ENCODE measurements around the gene TCHHL1. TPM values are rescaled to one million over a fixed set of nuclear protein-coding genes. Genes with fewer than 3 reads are reported as not detected.
A peak's percentile ranks its signal among the peaks of the same experiment; 100 is the strongest.

TCHHL1 gene
- total and polyA plus RNA-seq, 9 of the 15 experiments (the other 6 are each of a cell fraction or from before 2014, with no cell fraction given) = not detected

- TF ChIP-seq ZNF436 (CRISPR knock-in tag; IDR thresholded peaks at IDR 0.05) (no peak), ATF1 (CRISPR knock-in tag; IDR thresholded peaks at IDR 0.05) (peak; percentile 58; the same call in 1 of the 2 replicates), ATF1 (tag; IDR thresholded peaks at IDR 0.05) (peak; percentile 96), RBFOX2 (IDR thresholded peaks at IDR 0.05; ENCODE audit: low read depth, low read length) (0 out of 2 replicates have a peak, but pooled peaks have one; percentile 18), RBBP5 (IDR thresholded peaks at IDR 0.05; ENCODE audit: borderline replicate concordance, insufficient read depth, low read length, poor library complexity, severe bottlenecking) (no peak), COPS2 (conservative IDR thresholded peaks at IDR 0.05) (no peak), DPF2 (IDR thresholded peaks at IDR 0.05) (0 out of 2 replicates have a peak, but pooled peaks have one; percentile 50), PML (IDR thresholded peaks at IDR 0.05; ENCODE audit: low read length) (no peak), NFE2L1 (tag; IDR thresholded peaks at IDR 0.05; ENCODE audit: borderline replicate concordance, low read depth) (no peak), MAZ (CRISPR knock-in tag; conservative IDR thresholded peaks at IDR 0.05 in 1 of 2, IDR thresholded peaks at IDR 0.05 in 1 of 2) (0 out of 4 replicates have a peak, but pooled peaks of 1 of the 2 experiments have one; percentile 27), MEIS2 (IDR thresholded peaks at IDR 0.05; ENCODE audit: partially characterized antibody) (peak; percentile 77), EP300 (IDR thresholded peaks at IDR 0.05; ENCODE audit: low read length) (0 out of 2 replicates have a peak, but pooled peaks have one; percentile 16), HDAC6 (IDR thresholded peaks at IDR 0.05; ENCODE audit: low read depth, low read length) (no peak), KLF10 (CRISPR knock-in tag; IDR thresholded peaks at IDR 0.05) (no peak), ZZZ3 (IDR thresholded peaks at IDR 0.05) (no peak), MBD2 (IDR thresholded peaks at IDR 0.05; ENCODE audit: borderline replicate concordance, low read depth) (no peak), ZNF639 (CRISPR knock-in tag; conservative IDR thresholded peaks at IDR 0.05 in 1 of 2, IDR thresholded peaks at IDR 0.05 in 1 of 2) (no peak)
- TF ChIP-seq, protein P1, sequence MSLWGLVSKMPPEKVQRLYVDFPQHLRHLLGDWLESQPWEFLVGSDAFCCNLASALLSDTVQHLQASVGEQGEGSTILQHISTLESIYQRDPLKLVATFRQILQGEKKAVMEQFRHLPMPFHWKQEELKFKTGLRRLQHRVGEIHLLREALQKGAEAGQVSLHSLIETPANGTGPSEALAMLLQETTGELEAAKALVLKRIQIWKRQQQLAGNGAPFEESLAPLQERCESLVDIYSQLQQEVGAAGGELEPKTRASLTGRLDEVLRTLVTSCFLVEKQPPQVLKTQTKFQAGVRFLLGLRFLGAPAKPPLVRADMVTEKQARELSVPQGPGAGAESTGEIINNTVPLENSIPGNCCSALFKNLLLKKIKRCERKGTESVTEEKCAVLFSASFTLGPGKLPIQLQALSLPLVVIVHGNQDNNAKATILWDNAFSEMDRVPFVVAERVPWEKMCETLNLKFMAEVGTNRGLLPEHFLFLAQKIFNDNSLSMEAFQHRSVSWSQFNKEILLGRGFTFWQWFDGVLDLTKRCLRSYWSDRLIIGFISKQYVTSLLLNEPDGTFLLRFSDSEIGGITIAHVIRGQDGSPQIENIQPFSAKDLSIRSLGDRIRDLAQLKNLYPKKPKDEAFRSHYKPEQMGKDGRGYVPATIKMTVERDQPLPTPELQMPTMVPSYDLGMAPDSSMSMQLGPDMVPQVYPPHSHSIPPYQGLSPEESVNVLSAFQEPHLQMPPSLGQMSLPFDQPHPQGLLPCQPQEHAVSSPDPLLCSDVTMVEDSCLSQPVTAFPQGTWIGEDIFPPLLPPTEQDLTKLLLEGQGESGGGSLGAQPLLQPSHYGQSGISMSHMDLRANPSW (CRISPR knock-in tag; IDR thresholded peaks at IDR 0.05) = no peak
- TF ChIP-seq, protein P2, sequence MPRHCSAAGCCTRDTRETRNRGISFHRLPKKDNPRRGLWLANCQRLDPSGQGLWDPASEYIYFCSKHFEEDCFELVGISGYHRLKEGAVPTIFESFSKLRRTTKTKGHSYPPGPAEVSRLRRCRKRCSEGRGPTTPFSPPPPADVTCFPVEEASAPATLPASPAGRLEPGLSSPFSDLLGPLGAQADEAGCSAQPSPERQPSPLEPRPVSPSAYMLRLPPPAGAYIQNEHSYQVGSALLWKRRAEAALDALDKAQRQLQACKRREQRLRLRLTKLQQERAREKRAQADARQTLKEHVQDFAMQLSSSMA (CRISPR knock-in tag; IDR thresholded peaks at IDR 0.05) = no peak
- TF ChIP-seq, protein P3, sequence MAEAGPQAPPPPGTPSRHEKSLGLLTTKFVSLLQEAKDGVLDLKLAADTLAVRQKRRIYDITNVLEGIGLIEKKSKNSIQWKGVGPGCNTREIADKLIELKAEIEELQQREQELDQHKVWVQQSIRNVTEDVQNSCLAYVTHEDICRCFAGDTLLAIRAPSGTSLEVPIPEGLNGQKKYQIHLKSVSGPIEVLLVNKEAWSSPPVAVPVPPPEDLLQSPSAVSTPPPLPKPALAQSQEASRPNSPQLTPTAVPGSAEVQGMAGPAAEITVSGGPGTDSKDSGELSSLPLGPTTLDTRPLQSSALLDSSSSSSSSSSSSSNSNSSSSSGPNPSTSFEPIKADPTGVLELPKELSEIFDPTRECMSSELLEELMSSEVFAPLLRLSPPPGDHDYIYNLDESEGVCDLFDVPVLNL (CRISPR knock-in tag; IDR thresholded peaks at IDR 0.05; ENCODE audit: low read depth) = no peak
Observed at GRCh38 chr1:152071123-152071522, 17.7 kb downstream of the TCHHL1 start (continued).
